Peyer's patch (tissue), 4 donors: ENCODE data around the gene KLHDC3.

ENCODE experiments used
- POLR2A ChIP-seq, 2 donors: fragments of 450-650 bp; IDR thresholded peaks; one replicate each; pipeline ENCODE4 v1.5.1; 2017; ENCODE audit warnings: antibody characterized with exemption in 2 of 2, mild to moderate bottlenecking in 2 of 2, moderate library complexity in 2 of 2
- TF ChIP-seq, protein P1 (sequence below), 6 experiments: fragments of 450-650 bp in 4 of 6; fragments of 200-600 bp in 2 of 6; sonication (generic) in 1 of 6; IDR thresholded peaks; one replicate each; pipeline ENCODE4 v1.5.1; 2017 to 2019; ENCODE audit warnings: antibody characterized with exemption in 6 of 6, mild to moderate bottlenecking in 3 of 6, moderate library complexity in 1 of 6

GRCh38 chr6:43011207-43011606 is 2.8 kb upstream of the KLHDC3 start:
- TF ChIP-seq, protein P1, sequence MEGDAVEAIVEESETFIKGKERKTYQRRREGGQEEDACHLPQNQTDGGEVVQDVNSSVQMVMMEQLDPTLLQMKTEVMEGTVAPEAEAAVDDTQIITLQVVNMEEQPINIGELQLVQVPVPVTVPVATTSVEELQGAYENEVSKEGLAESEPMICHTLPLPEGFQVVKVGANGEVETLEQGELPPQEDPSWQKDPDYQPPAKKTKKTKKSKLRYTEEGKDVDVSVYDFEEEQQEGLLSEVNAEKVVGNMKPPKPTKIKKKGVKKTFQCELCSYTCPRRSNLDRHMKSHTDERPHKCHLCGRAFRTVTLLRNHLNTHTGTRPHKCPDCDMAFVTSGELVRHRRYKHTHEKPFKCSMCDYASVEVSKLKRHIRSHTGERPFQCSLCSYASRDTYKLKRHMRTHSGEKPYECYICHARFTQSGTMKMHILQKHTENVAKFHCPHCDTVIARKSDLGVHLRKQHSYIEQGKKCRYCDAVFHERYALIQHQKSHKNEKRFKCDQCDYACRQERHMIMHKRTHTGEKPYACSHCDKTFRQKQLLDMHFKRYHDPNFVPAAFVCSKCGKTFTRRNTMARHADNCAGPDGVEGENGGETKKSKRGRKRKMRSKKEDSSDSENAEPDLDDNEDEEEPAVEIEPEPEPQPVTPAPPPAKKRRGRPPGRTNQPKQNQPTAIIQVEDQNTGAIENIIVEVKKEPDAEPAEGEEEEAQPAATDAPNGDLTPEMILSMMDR (IDR thresholded peaks at IDR 0.05), result no peak
- TF ChIP-seq POLR2A (IDR thresholded peaks at IDR 0.05), result no peak
